Astrocyte (in vitro differentiated cells and primary cell): Measurements from ENCODE around the gene EVC. TPM values are rescaled to one million over a fixed set of nuclear protein-coding genes. Genes with fewer than 3 reads are reported as not detected.

Source experiments
- DNase-seq: peaks from one replicate; pipeline ENCODE4 v3.0.0-alpha.2; 2010; ENCODE audit warnings: low read depth
- FAIRE-seq: peaks from 2 replicates; lab custom pipeline; 2011; peaks lifted over from hg19 to GRCh38; lab: Jason Lieb, UNC
- H2AFZ ChIP-seq: 2 replicates; pipeline ENCODE4 v1.6.0; 2012; ENCODE audit warnings: low read depth, low read length, inconsistent platforms
- H3K27ac ChIP-seq: 2 replicates; pipeline ENCODE4 v1.5.1; 2011; ENCODE audit warnings: low read depth, low read length, inconsistent platforms
- H3K27me3 ChIP-seq: 2 replicates; pipeline ENCODE4 v1.6.0; 2011; ENCODE audit warnings: low read length, inconsistent platforms; ENCODE audit not compliant: insufficient read depth
- H3K36me3 ChIP-seq: 2 replicates; pipeline ENCODE4 v1.5.1; 2011; ENCODE audit warnings: low read length, inconsistent platforms; ENCODE audit not compliant: insufficient read depth
- H3K4me1 ChIP-seq: 2 replicates; pipeline ENCODE4 v1.5.1; 2011; ENCODE audit warnings: low read length, inconsistent platforms; ENCODE audit not compliant: insufficient read depth
- H3K4me2 ChIP-seq: 2 replicates; pipeline ENCODE4 v1.6.0; 2012; ENCODE audit warnings: low read length, inconsistent platforms
- H3K4me3 ChIP-seq: 2 replicates; pipeline ENCODE4 v1.5.1; 2011; ENCODE audit warnings: low read depth, mild to moderate bottlenecking, low read length, inconsistent platforms; ENCODE audit not compliant: insufficient read depth
- H3K79me2 ChIP-seq: 2 replicates; pipeline ENCODE4 v1.6.0; 2012; ENCODE audit warnings: mild to moderate bottlenecking, low read length, inconsistent platforms; ENCODE audit not compliant: insufficient read depth
- H3K9ac ChIP-seq: 2 replicates; pipeline ENCODE4 v1.6.0; 2012; ENCODE audit warnings: mild to moderate bottlenecking, low read length, inconsistent platforms
- H3K9me3 ChIP-seq: 2 replicates; pipeline ENCODE4 v1.5.1; 2012; ENCODE audit warnings: low read depth, mild to moderate bottlenecking, low read length, inconsistent platforms; ENCODE audit not compliant: insufficient read depth
- H4K20me1 ChIP-seq: 2 replicates; pipeline ENCODE4 v1.6.0; 2012; ENCODE audit warnings: low read length, inconsistent platforms; ENCODE audit not compliant: insufficient read depth
- H3K27ac Mint-ChIP-seq: one replicate; pipeline ENCODE4 v1.8.0; 2021; ENCODE audit warnings: mild to moderate bottlenecking, mixed read lengths; ENCODE audit not compliant: unreplicated experiment
- H3K27me3 Mint-ChIP-seq: one replicate; pipeline ENCODE4 v1.8.0; 2021; ENCODE audit warnings: low read depth, mixed read lengths; ENCODE audit not compliant: unreplicated experiment
- H3K36me3 Mint-ChIP-seq: one replicate; pipeline ENCODE4 v1.8.0; 2021; ENCODE audit warnings: low read depth, mixed read lengths; ENCODE audit not compliant: unreplicated experiment
- H3K4me1 Mint-ChIP-seq: one replicate; pipeline ENCODE4 v1.8.0; 2021; ENCODE audit warnings: low read depth, mixed read lengths; ENCODE audit not compliant: unreplicated experiment
- H3K4me3 Mint-ChIP-seq: one replicate; pipeline ENCODE4 v1.8.0; 2021; ENCODE audit warnings: mild to moderate bottlenecking, moderate library complexity, mixed read lengths; ENCODE audit not compliant: unreplicated experiment
- H3K9me3 Mint-ChIP-seq: one replicate; pipeline ENCODE4 v1.8.0; 2021; ENCODE audit warnings: mild to moderate bottlenecking, mixed read lengths; ENCODE audit not compliant: unreplicated experiment
- CTCF ChIP-seq: IDR thresholded peaks from 2 replicates; pipeline ENCODE4 v1.5.1; 2011; ENCODE audit warnings: low read depth, mild to moderate bottlenecking, inconsistent platforms, low read length, moderate library complexity; ENCODE audit not compliant: insufficient read depth
- EZH2 ChIP-seq: IDR thresholded peaks from 2 replicates; pipeline ENCODE4 v1.6.1; 2012; ENCODE audit warnings: mild to moderate bottlenecking, low read length, inconsistent platforms; ENCODE audit not compliant: insufficient read depth
- total RNA-seq: library from RNA; stranded (reverse); gene quantifications from 2 replicates; pipeline ENCODE4 v1.2.1, GENCODE V29; 2021

Gene EVC
- total RNA-seq, 1 donor from 2014 or later = 23.9 TPM

- Mint-ChIP-seq H3K4me3 (peak within 1 kb of the TSS; percentile 78), H3K27me3 (peaks cover 5% of the 10 kb centered on the region), H3K9me3 (peaks cover 5% of the 10 kb centered on the region), H3K4me1 (peaks cover 17% of the 10 kb centered on the region), H3K36me3 (peaks cover 14% of the 10 kb centered on the region), H3K27ac (no peak within 1 kb of the TSS)
- Histone ChIP-seq H3K79me2 (peaks cover 38% of the 10 kb centered on the region), H4K20me1 (peaks cover 20% of the 10 kb centered on the region), H3K9me3 (no peaks in the 10 kb centered on the region), H3K36me3 (no peaks in the 10 kb centered on the region), H3K4me1 (peaks cover 41% of the 10 kb centered on the region), H2AFZ (peak within 1 kb of the TSS; percentile 94), H3K9ac (peak within 1 kb of the TSS; percentile 81), H3K27me3 (no peaks in the 10 kb centered on the region), H3K4me3 (peak within 1 kb of the TSS; percentile 68), H3K4me2 (peak within 1 kb of the TSS; percentile 89), H3K27ac (peak within 1 kb of the TSS; percentile 59)
- DNase-seq = peak; percentile 39
- TF ChIP-seq CTCF = no peak
- no peak for TF ChIP-seq EZH2
- FAIRE-seq = no peak
Measured at GRCh38 chr4:5708449-5709206, 2.4 kb upstream of the EVC start, which contains the start of gene EVC2. TSS of gene EVC2 (minus strand) at chr4:5708559. CDS start at chr4:5708513, 46 bp downstream.

GRCh38 chr4:5709207-5709575 is 1.8 kb upstream of the EVC start:
- Mint-ChIP-seq H3K27me3 (peaks cover 5% of the 10 kb centered on the region), H3K36me3 (peaks cover 8% of the 10 kb centered on the region), H3K4me1 (peaks cover 17% of the 10 kb centered on the region), H3K4me3 (peak overlapping the region; percentile 14), H3K27ac (no peak overlapping the region), H3K9me3 (no peaks in the 10 kb centered on the region)
- Histone ChIP-seq H4K20me1 (peaks cover 24% of the 10 kb centered on the region), H3K9me3 (no peaks in the 10 kb centered on the region), H3K27ac (no peak overlapping the region), H3K4me3 (no peak overlapping the region), H3K4me1 (peaks cover 41% of the 10 kb centered on the region), H3K9ac (peak overlapping the region; percentile 81), H2AFZ (no peak overlapping the region), H3K36me3 (no peaks in the 10 kb centered on the region), H3K27me3 (no peaks in the 10 kb centered on the region), H3K79me2 (peaks cover 42% of the 10 kb centered on the region), H3K4me2 (peak overlapping the region; percentile 89)
- DNase-seq = no peak
- no peak for FAIRE-seq
- TF ChIP-seq EZH2 (no peak), CTCF (no peak)
